Activated T-helper 1 cell treated with anti-CD3 and anti-CD28 coated beads, Interleukin-12 subunit alpha, Interleukin-12 subunit beta, Interleukin-2, Interleukin-4 antibody, amounts not matched to agents 30 ng/mL and 10 ng/mL and 1 ng/mL, durations not matched to agents 14 hours and 24 hours and 36 hours (primary cell): Measurements from ENCODE around the gene CDCP2. TPM values are rescaled to one million over a fixed set of nuclear protein-coding genes. Genes with fewer than 3 reads are reported as not detected.

Source experiments
- DNase-seq: peaks from one replicate; pipeline ENCODE4 v3.0.0; 2021; ENCODE audit warnings: low spot score
- H3K27ac Mint-ChIP-seq: one replicate; pipeline ENCODE4 v1.8.0; 2021; ENCODE audit warnings: mild to moderate bottlenecking, mixed read lengths
- H3K27me3 Mint-ChIP-seq: one replicate; pipeline ENCODE4 v1.8.0; 2022; ENCODE audit warnings: mild to moderate bottlenecking, moderate library complexity, mixed read lengths; ENCODE audit not compliant: insufficient read depth
- H3K36me3 Mint-ChIP-seq: one replicate; pipeline ENCODE4 v1.8.0; 2021; ENCODE audit warnings: low read depth, mixed read lengths
- H3K4me1 Mint-ChIP-seq: one replicate; pipeline ENCODE4 v1.8.0; 2021; ENCODE audit warnings: low read depth, mixed read lengths
- H3K4me3 Mint-ChIP-seq: one replicate; pipeline ENCODE4 v1.8.0; 2021; ENCODE audit warnings: mild to moderate bottlenecking, moderate library complexity, mixed read lengths
- H3K9me3 Mint-ChIP-seq: one replicate; pipeline ENCODE4 v1.8.0; 2021; ENCODE audit warnings: mixed read lengths
- intact Hi-C: fragments of 100-400 bp; cut with micrococcal nuclease; formaldehyde crosslinking; loops from one replicate; pipeline ENCODE4 v1.15.1; 2024
- total RNA-seq: library from RNA; stranded (reverse); gene quantifications from 2 replicates; pipeline ENCODE4 v1.2.3, GENCODE V29; 2022

CDCP2 gene
- total RNA-seq: not detected in 2 replicates

DNA sequence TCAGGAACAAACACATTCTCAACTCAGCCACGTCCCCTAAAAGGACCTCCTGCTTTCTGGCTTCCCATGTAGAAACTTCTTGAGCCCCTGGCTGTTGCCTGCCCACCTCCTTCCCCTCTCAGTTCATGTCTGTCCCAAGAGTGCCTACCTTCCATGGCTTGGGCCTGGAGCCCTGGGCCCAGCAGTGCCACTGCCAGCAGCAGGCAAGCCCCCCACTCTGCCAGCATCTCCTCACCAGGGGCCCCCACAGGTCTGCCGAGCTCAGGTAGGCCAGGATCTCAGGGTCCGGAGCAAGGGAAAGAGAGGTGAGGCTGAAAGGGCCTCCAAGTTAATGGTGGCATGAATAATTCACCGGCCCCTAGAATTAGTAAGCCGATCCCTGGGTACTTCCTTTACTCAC is at the start of gene CDCP2:
TSS of gene CDCP2 (minus strand) at position 305 of the 400 bp plus-strand sequence. CDS start at position 227, 78 bp downstream.
- intact Hi-C loops: no loop called here
- Mint-ChIP-seq H3K4me1 (no peaks in the 10 kb centered on the region), H3K9me3 (no peaks in the 10 kb centered on the region)

GRCh38 chr1:54200519-54200997 is 47.8 kb upstream of the CDCP2 start:
- Mint-ChIP-seq H3K36me3 (peaks cover 26% of the 10 kb centered on the region), H3K4me3 (peak overlapping the region; percentile 90), H3K27me3 (no peaks in the 10 kb centered on the region), H3K27ac (peak overlapping the region; percentile 60), H3K4me1 (peaks cover 46% of the 10 kb centered on the region), H3K9me3 (no peaks in the 10 kb centered on the region)
- intact Hi-C loops: loop anchor here (1.0 to 10.0 kb wide), 11 partner anchors 30 to 687 kb away; partner anchors contain the start of genes DHCR24, IFT25, TCEANC2 and TMEM59
- DNase-seq: no peak

More for the DNA sequence above, at the start of gene CDCP2:
- no peak for DNase-seq
- H3K36me3 Mint-ChIP-seq: no peaks in the 10 kb centered on the region
- H3K27ac Mint-ChIP-seq: no peak within 1 kb of the TSS
- H3K27me3 Mint-ChIP-seq: no peaks in the 10 kb centered on the region
- no peak within 1 kb of the TSS for H3K4me3 Mint-ChIP-seq

- intact Hi-C loops: loop anchor here (1.0 to 10.0 kb wide), 11 partner anchors 30 to 687 kb away; partner anchors contain the start of genes DHCR24, IFT25, TCEANC2 and TMEM59
- H3K4me1 Mint-ChIP-seq: peaks cover 40% of the 10 kb centered on the region
- DNase-seq: peak; percentile 89
- peaks cover 19% of the 10 kb centered on the region for H3K36me3 Mint-ChIP-seq
- H3K27ac Mint-ChIP-seq: peak within 1 kb of the TSS; percentile 60
- H3K4me3 Mint-ChIP-seq: peak within 1 kb of the TSS; percentile 90
- H3K9me3 Mint-ChIP-seq: no peaks in the 10 kb centered on the region
- H3K27me3 Mint-ChIP-seq: no peaks in the 10 kb centered on the region
Observed at GRCh38 chr1:54199765-54200518, 47.1 kb upstream of the CDCP2 start, which contains the start of the genes CYB5RL and MRPL37. Gene CYB5RL (minus strand): TSS chr1:54200030. CDS start chr1:54195616, 4,414 bp downstream. Gene MRPL37 (plus strand): TSS chr1:54200167. CDS start chr1:54200244, 77 bp downstream.

DNA sequence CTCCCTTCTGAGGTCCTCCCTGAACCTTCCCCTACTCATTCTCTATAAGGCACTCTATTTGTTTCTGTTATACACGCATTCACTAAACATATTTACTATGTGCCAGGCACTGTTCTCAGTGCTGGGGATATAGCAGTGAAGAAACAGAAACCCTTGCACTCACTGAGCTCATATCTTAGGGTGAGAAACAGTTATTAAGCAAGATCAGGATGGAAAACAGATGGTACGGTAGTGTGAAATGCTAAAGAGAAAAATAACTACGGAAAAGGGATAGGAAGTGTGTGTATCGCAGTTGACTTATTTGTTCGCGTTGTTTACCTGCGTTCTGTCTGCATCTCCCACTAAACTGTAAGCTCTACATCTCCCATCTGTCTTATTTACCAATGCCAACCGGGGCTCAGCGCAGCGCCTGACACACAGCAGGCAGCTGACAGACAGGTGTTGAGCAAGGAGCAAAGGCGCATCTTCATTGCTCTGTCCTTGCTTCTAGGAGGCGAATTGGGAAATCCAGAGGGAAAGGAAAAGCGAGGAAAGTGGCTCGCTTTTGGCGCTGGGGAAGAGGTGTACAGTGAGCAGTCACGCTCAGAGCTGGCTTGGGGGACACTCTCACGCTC is 46.5 kb upstream of the CDCP2 start:
- Mint-ChIP-seq H3K9me3 (no peaks in the 10 kb centered on the region), H3K27ac (peak overlapping the region; percentile 59), H3K4me3 (peak overlapping the region; percentile 90), H3K27me3 (no peaks in the 10 kb centered on the region), H3K36me3 (peaks cover 16% of the 10 kb centered on the region), H3K4me1 (peaks cover 38% of the 10 kb centered on the region)
- no peak for DNase-seq
- intact Hi-C loops: no loop called here

DNA sequence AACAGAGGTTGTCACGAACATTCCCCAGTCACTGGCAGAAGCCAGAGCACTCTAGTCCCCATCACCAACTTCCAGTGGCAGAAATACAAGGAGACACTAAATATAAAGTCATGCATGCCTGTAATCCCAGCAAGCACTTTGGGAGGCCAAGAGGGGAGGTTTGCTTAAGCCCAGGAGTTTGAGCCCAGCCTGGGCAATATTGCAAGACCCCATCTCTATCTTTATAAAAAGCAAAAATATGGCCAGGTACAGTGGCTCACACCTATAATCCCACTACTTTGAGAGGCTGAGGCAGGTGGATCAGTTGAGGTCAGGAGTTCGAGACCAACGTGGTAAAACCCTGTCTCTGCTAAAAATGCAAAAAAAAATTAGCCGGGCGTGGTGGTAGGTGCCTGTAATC is 40.7 kb upstream of the CDCP2 start:
- H3K4me3 Mint-ChIP-seq: no peak overlapping the region
- no peaks in the 10 kb centered on the region for H3K27me3 Mint-ChIP-seq
- no peak for DNase-seq
- peaks cover 4% of the 10 kb centered on the region for H3K36me3 Mint-ChIP-seq
- intact Hi-C loops: no loop called here
- no peaks in the 10 kb centered on the region for H3K4me1 Mint-ChIP-seq
- no peak overlapping the region for H3K27ac Mint-ChIP-seq
- H3K9me3 Mint-ChIP-seq: no peaks in the 10 kb centered on the region

DNA sequence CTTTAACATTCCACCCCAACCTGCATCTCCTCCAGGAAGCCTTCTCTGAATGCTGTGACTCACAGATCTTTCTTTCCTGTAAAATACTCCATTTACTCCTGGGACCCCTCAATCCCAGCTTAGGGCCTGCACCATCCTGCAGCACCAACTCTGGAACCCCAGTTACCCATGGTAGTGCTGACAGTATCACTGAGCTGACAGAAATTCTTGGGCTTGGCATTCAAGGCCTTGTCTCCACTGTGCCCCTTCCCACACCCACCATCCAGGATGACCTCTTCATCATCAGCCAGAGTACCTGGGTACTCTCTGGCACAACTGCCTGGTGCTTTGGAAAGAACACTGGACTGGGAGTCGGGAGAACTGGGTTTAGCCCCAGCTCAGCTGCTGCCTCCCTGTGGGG is 38.7 kb upstream of the CDCP2 start:
- no peaks in the 10 kb centered on the region for H3K4me1 Mint-ChIP-seq
- no peaks in the 10 kb centered on the region for H3K27me3 Mint-ChIP-seq
- no peak overlapping the region for H3K27ac Mint-ChIP-seq
- no peaks in the 10 kb centered on the region for H3K9me3 Mint-ChIP-seq
- H3K36me3 Mint-ChIP-seq: peaks cover 5% of the 10 kb centered on the region
- no peak overlapping the region for H3K4me3 Mint-ChIP-seq
- intact Hi-C loops: no loop called here
- no peak for DNase-seq

GRCh38 chr1:54190526-54190925 is 37.7 kb upstream of the CDCP2 start:
- DNase-seq: no peak
- no peaks in the 10 kb centered on the region for H3K27me3 Mint-ChIP-seq
- no peak overlapping the region for H3K27ac Mint-ChIP-seq
- no peak overlapping the region for H3K4me3 Mint-ChIP-seq
- H3K4me1 Mint-ChIP-seq: no peaks in the 10 kb centered on the region
- no peaks in the 10 kb centered on the region for H3K9me3 Mint-ChIP-seq
- intact Hi-C loops: no loop called here
- H3K36me3 Mint-ChIP-seq: peaks cover 7% of the 10 kb centered on the region

- intact Hi-C loops: no loop called here
- Mint-ChIP-seq H3K4me3 (no peak overlapping the region), H3K9me3 (no peaks in the 10 kb centered on the region), H3K27ac (no peak overlapping the region), H3K27me3 (no peaks in the 10 kb centered on the region), H3K4me1 (no peaks in the 10 kb centered on the region), H3K36me3 (peaks cover 7% of the 10 kb centered on the region)
- no peak for DNase-seq
Observed at GRCh38 chr1:54188291-54188690, 35.5 kb upstream of the CDCP2 start.

DNA sequence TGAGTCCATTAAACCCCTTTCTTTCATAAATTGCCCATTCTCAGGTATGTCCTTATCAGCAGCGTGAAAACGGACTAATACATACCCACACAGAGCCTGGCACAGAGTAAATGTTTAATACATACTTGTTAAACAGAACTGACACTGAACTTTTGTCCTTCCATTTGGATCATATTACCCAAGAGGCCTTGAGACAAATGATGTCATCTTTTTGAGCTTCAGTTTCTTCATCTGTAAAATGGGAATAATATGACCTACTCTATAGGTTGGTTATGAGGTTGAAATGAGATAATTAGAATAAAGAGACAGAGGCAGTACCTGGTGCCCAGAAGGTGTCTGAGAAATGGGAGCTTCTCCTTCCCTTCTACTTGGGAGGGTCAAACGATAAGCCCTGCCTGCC is 33.3 kb upstream of the CDCP2 start:
- H3K4me1 Mint-ChIP-seq: no peaks in the 10 kb centered on the region
- H3K9me3 Mint-ChIP-seq: no peaks in the 10 kb centered on the region
- intact Hi-C loops: no loop called here
- peaks cover 3% of the 10 kb centered on the region for H3K36me3 Mint-ChIP-seq
- H3K27ac Mint-ChIP-seq: no peak overlapping the region
- H3K4me3 Mint-ChIP-seq: no peak overlapping the region
- H3K27me3 Mint-ChIP-seq: no peaks in the 10 kb centered on the region
- DNase-seq: no peak

DNA sequence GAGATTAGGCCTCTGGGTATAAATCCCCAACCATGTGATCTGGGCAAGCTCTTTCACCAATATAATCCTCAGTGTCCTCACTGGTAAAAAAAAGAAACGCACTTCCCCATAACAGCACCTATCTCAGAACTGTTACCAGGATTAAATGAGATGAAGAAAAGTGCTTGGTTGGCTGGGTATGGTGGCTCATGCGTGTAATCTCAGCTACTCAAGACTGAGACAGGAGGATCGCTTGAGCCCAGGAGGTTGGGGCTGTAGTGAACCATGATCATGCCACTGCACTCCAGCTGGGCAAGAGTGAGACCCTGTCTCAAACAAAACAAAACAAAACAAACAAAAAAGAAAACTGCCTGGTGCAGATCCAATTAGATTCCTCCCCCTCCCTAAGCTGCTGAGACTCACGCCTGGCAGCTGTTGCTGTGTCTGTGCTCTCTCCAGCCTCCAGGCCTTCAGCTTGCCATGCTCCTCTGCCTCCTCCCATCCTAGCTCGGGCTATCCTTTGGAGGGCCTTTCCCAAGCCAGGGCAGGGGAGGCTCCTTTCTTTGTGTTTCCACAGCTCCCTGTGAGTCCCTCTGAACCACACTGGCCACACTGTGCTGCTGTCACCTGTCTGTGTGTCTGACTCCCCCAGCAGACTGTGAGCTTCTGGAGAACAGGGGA is 28.0 kb upstream of the CDCP2 start:
- Mint-ChIP-seq H3K27me3 (no peaks in the 10 kb centered on the region), H3K27ac (no peak overlapping the region), H3K36me3 (peaks cover under 1% of the 10 kb centered on the region), H3K9me3 (no peaks in the 10 kb centered on the region), H3K4me3 (no peak overlapping the region), H3K4me1 (no peaks in the 10 kb centered on the region)
- intact Hi-C loops: loop anchor here (1.0 kb wide), 1 partner anchor 308 kb away; no protein-coding TSS in a partner anchor
- DNase-seq: no peak

DNA sequence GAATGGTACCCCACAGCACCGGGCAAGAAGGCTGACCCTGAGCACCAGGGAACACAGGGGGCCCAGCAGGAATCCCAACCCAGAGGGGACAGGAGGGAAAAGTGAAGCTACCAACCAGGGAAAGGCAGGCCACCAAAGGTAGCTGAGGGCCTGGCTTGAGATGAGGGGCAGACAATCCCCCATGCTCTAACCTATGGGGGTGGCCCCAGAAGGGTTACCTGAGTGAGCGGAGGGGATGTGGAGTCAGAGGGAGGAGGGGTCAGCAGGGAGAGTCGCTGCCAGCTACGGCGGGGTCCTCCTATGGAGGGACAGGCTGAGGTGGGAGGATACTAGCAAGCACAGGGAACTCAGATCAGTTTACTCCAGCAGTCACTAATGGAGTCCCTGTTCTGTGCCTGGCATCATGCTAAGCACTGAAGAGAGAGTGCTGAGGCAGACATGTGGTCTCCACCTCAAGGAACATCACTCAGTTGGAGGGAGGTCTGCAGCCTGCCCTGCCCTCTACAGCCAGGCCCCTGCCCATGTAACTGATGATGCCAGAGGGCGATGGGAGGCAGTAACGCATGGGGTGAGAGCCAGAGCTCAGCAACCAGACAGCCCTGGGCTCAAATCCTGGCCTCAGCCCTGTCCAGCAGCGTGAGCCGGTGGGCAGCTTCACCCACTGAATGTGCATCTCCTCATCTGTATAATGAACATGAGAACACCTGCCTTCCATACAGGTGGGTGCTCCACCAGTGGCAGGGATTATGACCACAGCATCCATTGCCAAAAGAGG is 25.7 kb upstream of the CDCP2 start:
- Mint-ChIP-seq H3K36me3 (peaks cover 2% of the 10 kb centered on the region), H3K4me3 (no peak overlapping the region), H3K4me1 (no peaks in the 10 kb centered on the region), H3K9me3 (no peaks in the 10 kb centered on the region), H3K27ac (no peak overlapping the region), H3K27me3 (no peaks in the 10 kb centered on the region)
- DNase-seq: no peak
- intact Hi-C loops: no loop called here

DNA sequence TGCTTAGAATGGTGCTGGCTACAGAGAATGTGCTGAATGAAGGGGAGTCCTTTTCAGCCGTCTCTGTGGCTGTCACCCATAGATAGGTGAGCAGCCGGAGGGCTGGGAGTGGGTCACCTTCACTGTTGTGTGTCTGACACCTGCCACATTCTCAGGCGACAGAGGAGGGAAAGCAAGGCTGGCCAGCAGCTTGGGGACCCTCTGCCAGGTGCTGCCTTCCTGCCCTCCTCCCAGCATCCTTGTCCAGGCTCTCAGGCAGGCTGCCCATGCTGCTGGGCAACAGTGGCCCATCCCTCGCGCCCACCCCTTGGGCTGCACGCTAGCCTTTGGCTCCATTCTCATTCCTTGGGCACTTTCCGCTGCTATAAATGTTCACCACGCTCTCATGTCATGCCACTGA is 24.9 kb upstream of the CDCP2 start:
- no peaks in the 10 kb centered on the region for H3K9me3 Mint-ChIP-seq
- no peaks in the 10 kb centered on the region for H3K4me1 Mint-ChIP-seq
- no peak overlapping the region for H3K4me3 Mint-ChIP-seq
- no peaks in the 10 kb centered on the region for H3K27me3 Mint-ChIP-seq
- peaks cover 2% of the 10 kb centered on the region for H3K36me3 Mint-ChIP-seq
- DNase-seq: no peak
- intact Hi-C loops: no loop called here
- H3K27ac Mint-ChIP-seq: no peak overlapping the region
